Neural cell (in vitro differentiated cells): ENCODE measurements around the gene NEUROG3.

Source experiments
- EZH2 ChIP-seq: fragments of 200-600, 300-800 bp; shearing (Covaris generic), sonication (generic); IDR thresholded peaks from 2 replicates; pipeline ENCODE4 v1.6.1; 2014; ENCODE audit warnings: antibody characterized with exemption, low read length, borderline replicate concordance, mild to moderate bottlenecking; ENCODE audit not compliant: insufficient read depth, poor library complexity, severe bottlenecking
- MXI1 ChIP-seq: fragments of 450-650 bp; conservative IDR thresholded peaks from 2 replicates; pipeline ENCODE4 v1.6.1; 2014; ENCODE audit warnings: antibody characterized with exemption, mild to moderate bottlenecking; ENCODE audit not compliant: poor library complexity, severe bottlenecking
- SMC3 ChIP-seq: fragments of 450-650 bp; conservative IDR thresholded peaks from 2 replicates; pipeline ENCODE4 v1.6.1; 2014; ENCODE audit warnings: antibody characterized with exemption, mild to moderate bottlenecking, moderate library complexity; ENCODE audit not compliant: poor library complexity
- TF ChIP-seq, protein P1 (sequence below): fragments of 450-650 bp; IDR thresholded peaks from 2 replicates; pipeline ENCODE4 v1.5.1; 2014; ENCODE audit warnings: antibody characterized with exemption, mild to moderate bottlenecking, moderate library complexity; ENCODE audit not compliant: poor library complexity, severe bottlenecking

DNA sequence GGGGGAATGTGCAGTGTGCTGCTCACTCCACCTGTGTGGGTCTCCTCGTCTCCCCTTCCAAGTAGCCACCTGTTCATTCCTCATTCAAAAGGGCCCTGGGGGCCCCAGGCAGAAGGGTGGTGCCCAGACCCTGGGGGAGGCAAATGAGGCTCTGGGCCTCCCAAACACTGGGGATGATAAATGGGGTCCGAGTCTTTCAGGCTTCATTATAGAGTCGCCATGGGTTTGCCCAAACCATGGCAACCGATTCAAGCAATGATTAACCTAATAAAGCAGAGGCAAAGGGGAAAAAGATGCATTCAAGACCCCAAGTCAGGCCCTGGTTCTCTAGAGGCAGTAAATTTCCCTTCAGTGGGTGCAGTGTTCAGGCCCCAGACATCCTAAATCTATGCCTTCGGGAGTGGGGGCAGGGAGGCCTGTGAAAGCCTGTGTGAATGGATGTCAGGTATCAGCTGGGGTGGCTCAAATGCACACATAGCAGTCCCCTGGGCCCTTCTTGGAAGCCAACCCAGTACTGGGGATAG, 10.4 kb downstream of the NEUROG3 start:
- no peak for TF ChIP-seq MXI1
- TF ChIP-seq, protein P1, sequence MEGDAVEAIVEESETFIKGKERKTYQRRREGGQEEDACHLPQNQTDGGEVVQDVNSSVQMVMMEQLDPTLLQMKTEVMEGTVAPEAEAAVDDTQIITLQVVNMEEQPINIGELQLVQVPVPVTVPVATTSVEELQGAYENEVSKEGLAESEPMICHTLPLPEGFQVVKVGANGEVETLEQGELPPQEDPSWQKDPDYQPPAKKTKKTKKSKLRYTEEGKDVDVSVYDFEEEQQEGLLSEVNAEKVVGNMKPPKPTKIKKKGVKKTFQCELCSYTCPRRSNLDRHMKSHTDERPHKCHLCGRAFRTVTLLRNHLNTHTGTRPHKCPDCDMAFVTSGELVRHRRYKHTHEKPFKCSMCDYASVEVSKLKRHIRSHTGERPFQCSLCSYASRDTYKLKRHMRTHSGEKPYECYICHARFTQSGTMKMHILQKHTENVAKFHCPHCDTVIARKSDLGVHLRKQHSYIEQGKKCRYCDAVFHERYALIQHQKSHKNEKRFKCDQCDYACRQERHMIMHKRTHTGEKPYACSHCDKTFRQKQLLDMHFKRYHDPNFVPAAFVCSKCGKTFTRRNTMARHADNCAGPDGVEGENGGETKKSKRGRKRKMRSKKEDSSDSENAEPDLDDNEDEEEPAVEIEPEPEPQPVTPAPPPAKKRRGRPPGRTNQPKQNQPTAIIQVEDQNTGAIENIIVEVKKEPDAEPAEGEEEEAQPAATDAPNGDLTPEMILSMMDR = no peak
- no peak for TF ChIP-seq EZH2
- TF ChIP-seq SMC3 = no peak
